H1 (cell line): ENCODE data around the gene CLDND1.

Experiments
- BACH1 ChIP-seq: IDR thresholded peaks from 2 replicates; pipeline ENCODE4 v1.6.1; 2012; ENCODE audit warnings: low read length, improper control_type of control experiment
- BCL11A ChIP-seq, 2 experiments: IDR thresholded peaks; one replicate each; pipeline ENCODE4 v1.6.1; 2011; ENCODE audit warnings: low read depth in 2 of 2, low read length in 2 of 2, mild to moderate bottlenecking in 2 of 2
- JUND ChIP-seq: IDR thresholded peaks from 2 replicates; pipeline ENCODE4 v1.6.1; 2011; ENCODE audit warnings: mild to moderate bottlenecking, improper control_type of control experiment, low read length
- POLR2AphosphoS5 ChIP-seq: IDR thresholded peaks from 2 replicates; pipeline ENCODE4 v1.6.1; 2011; ENCODE audit warnings: low read depth, low read length
- RFX5 ChIP-seq: IDR thresholded peaks from 2 replicates; pipeline ENCODE4 v1.6.1; 2011; ENCODE audit warnings: low read depth, low read length, improper control_type of control experiment, borderline replicate concordance
- RNF2 ChIP-seq: fragments of 200-900, 300-1000 bp; sonication (generic); IDR thresholded peaks from 2 replicates; pipeline ENCODE4 v1.7.1; 2016; ENCODE audit warnings: borderline replicate concordance, low read depth, mild to moderate bottlenecking, antibody characterized with exemption, low read length; ENCODE audit not compliant: poor library complexity, severe bottlenecking; ENCODE audit errors: missing control alignments
- RXRA ChIP-seq: IDR thresholded peaks from 2 replicates; pipeline ENCODE4 v1.6.1; 2011; ENCODE audit warnings: low read depth, mild to moderate bottlenecking, low read length, moderate library complexity; ENCODE audit not compliant: insufficient read depth
- SIRT6 ChIP-seq: IDR thresholded peaks from one replicate; pipeline ENCODE4 v1.7.1; 2012; ENCODE audit warnings: low read length, inconsistent platforms
- SP2 ChIP-seq: IDR thresholded peaks from 2 replicates; pipeline ENCODE4 v1.6.1; 2012; ENCODE audit warnings: mild to moderate bottlenecking, low read length, inconsistent platforms
- SUZ12 ChIP-seq: fragments of 200-600 bp; sonication (generic); IDR thresholded peaks from 2 replicates; pipeline ENCODE4 v1.6.1; 2012; ENCODE audit warnings: mild to moderate bottlenecking, inconsistent platforms, low read length, moderate library complexity, mixed read lengths
- ZNF274 ChIP-seq: IDR thresholded peaks from 2 replicates; pipeline ENCODE4 v1.7.0; 2012; ENCODE audit warnings: low read length, borderline replicate concordance; ENCODE audit errors: extremely low read depth
- TF ChIP-seq, protein P1 (sequence below), 3 experiments: IDR thresholded peaks; 1 replicate in 2 of 3; 2 replicates in 1 of 3; pipeline versions ENCODE4 v1.5.1 to v1.6.1; 2011; ENCODE audit warnings: low read length in 3 of 3, mild to moderate bottlenecking in 3 of 3, inconsistent platforms in 2 of 3, low read depth in 1 of 3, moderate library complexity in 1 of 3; ENCODE audit not compliant: insufficient read depth in 1 of 3; ENCODE audit errors: control extremely low read depth in 1 of 3

DNA sequence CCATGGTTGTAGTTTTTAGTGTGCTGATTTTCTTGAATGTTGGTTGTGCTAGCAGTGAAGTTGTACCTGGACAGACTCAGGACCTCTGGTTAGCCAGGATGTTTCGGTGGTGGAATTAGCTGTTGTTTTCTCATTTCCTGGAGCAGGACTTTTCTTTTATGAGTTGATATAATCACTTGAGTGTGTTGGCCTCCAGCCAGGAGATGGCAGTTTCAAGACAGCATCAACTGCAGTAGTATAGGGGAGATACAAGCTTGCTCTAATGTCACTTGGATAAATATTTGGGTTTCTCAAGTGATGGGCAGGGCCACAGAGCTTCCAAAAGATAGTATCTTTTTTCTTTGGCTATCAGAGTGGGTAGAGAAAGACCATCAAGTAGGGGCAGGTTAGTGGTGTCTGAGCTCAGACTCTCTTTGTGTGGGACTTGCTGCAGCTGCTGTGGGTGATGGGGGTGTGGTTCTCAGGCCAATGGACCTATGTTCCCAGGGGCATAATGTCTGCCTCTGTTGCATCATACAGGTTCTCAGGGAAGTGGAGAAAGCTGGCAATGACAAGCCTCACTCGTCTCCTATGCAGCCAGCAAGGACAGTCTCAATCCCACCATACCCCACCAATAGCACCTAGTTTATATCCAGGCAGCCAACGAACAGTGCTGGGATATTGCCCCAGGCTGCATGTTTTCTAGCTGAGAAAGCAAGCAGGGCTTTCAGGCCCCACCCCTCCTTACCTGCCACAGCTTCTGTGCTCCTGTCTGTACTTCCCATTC lies 39.8 kb downstream of the CLDND1 start:
- TF ChIP-seq BACH1 (no peak), SIRT6 (no peak), POLR2AphosphoS5 (no peak), SP2 (no peak), SUZ12 (no peak), RNF2 (no peak), RXRA (no peak), JUND (no peak), ZNF274 (no peak), BCL11A (IDR thresholded peaks at IDR 0.05; ENCODE audit: low read depth in 2 of 2, low read length in 2 of 2) (no peak), RFX5 (no peak)
- TF ChIP-seq, protein P1, sequence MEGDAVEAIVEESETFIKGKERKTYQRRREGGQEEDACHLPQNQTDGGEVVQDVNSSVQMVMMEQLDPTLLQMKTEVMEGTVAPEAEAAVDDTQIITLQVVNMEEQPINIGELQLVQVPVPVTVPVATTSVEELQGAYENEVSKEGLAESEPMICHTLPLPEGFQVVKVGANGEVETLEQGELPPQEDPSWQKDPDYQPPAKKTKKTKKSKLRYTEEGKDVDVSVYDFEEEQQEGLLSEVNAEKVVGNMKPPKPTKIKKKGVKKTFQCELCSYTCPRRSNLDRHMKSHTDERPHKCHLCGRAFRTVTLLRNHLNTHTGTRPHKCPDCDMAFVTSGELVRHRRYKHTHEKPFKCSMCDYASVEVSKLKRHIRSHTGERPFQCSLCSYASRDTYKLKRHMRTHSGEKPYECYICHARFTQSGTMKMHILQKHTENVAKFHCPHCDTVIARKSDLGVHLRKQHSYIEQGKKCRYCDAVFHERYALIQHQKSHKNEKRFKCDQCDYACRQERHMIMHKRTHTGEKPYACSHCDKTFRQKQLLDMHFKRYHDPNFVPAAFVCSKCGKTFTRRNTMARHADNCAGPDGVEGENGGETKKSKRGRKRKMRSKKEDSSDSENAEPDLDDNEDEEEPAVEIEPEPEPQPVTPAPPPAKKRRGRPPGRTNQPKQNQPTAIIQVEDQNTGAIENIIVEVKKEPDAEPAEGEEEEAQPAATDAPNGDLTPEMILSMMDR (IDR thresholded peaks at IDR 0.05; ENCODE audit: control extremely low read depth in 1 of 3, insufficient read depth in 1 of 3, low read depth in 1 of 3, low read length in 3 of 3), result no peak
